ENCODE results near the gene NEURL1B.

NEURL1B gene

DNA sequence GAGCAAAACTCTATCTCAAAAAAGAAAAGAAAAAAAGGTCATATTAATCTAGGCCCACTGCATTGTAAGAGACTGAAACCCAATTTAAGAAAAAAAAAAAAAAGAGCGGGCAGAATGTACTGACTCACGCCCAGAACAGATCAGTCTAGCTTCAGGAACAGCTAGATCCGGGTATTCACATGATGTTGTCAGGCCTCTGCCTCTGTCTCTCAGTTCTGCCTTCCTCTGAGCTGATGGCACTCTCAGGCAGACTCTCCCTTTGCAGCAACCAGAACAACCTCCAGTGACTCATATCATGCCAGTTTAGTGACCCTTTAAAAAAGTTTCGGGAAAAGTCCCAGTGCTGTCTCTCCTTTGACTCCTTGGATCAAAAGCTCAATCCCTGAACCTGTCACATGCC is 53.0 kb downstream of the NEURL1B start:
- no peaks in the 10 kb centered on the region for H3K36me3 ChIP-seq (ENCODE audit: insufficient read depth, insufficient read length, low read length)
- TF ChIP-seq ZNF274 (IDR thresholded peaks at IDR 0.05; ENCODE audit: low read depth, low read length) = no peak
- TF ChIP-seq YY1 (IDR thresholded peaks at IDR 0.05; ENCODE audit: insufficient read depth, insufficient read length) = no peak
- no peak for TF ChIP-seq SUZ12 (IDR thresholded peaks at IDR 0.05; ENCODE audit: extremely low read depth, insufficient read depth, insufficient read length)
- H3K27me3 ChIP-seq (ENCODE audit: insufficient read depth, insufficient read length) = no peaks in the 10 kb centered on the region
- no peaks in the 10 kb centered on the region for H3K9me3 ChIP-seq (ENCODE audit: insufficient read depth, low read length)
- H3K9ac ChIP-seq (ENCODE audit: insufficient read length, low read depth) = no peak overlapping the region
- H3K4me1 ChIP-seq (ENCODE audit: insufficient read depth, insufficient read length) = peaks cover 13% of the 10 kb centered on the region
- no peak for DNase-seq (ENCODE audit: low read depth, low spot score)
- no peak overlapping the region for H3K4me3 ChIP-seq (ENCODE audit: insufficient read length, low read depth)

GRCh38 chr5:172694541-172694940 is 53.5 kb downstream of the NEURL1B start:
- Histone ChIP-seq H3K27me3 (ENCODE audit: insufficient read depth, insufficient read length) (no peaks in the 10 kb centered on the region), H3K4me3 (ENCODE audit: insufficient read length, low read depth) (no peak overlapping the region), H3K4me1 (ENCODE audit: insufficient read depth, insufficient read length) (peaks cover 13% of the 10 kb centered on the region), H3K36me3 (ENCODE audit: insufficient read depth, insufficient read length, low read length) (no peaks in the 10 kb centered on the region), H3K9ac (ENCODE audit: insufficient read length, low read depth) (no peak overlapping the region), H3K9me3 (ENCODE audit: insufficient read depth, low read length) (no peaks in the 10 kb centered on the region)
- DNase-seq (ENCODE audit: low read depth, low spot score) = no peak
- TF ChIP-seq SUZ12 (IDR thresholded peaks at IDR 0.05; ENCODE audit: extremely low read depth, insufficient read depth, insufficient read length) = no peak
- no peak for TF ChIP-seq ZNF274 (IDR thresholded peaks at IDR 0.05; ENCODE audit: low read depth, low read length)
- no peak for TF ChIP-seq YY1 (IDR thresholded peaks at IDR 0.05; ENCODE audit: insufficient read depth, insufficient read length)

DNA sequence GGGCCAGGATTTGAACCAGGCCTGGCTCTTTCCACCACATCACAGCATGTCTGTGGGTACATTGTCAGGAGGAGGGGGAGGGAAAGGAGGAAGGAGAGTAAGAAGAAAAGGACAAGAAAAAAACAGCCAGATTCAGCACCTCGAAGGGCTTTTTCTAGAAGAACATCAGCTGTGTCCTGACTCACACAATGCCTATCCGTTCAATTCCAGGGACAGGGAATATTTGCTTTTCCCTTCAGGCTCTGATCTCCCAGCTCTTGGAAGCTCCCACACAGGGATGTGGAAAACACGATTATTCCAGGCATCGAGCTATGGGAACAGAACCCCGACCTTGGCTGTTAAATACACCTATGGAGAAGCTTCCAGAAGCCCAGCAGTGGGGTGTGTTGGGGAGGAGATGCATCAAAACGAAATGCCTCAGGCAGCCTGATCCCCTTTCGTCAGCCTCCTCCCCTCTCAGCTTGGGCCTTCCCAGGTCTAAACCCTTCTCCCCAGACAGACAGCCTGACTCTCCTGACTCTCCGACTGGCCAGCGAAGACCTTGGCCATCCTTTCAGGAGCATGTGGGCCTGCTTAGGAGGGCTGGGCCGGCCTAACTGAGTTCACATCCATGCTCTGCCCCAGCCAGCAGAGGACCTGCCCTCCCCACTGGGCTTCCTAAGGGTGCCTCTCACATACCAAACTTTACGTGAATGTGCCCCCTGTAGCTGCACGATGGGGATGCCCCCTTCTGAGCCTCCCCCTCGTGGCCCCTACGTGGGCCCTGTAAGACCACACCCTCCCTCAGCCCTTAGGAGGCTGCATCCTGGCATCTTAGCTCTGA is 54.4 kb downstream of the NEURL1B start:
- no peaks in the 10 kb centered on the region for H3K36me3 ChIP-seq (ENCODE audit: insufficient read depth, insufficient read length, low read length)
- H3K9ac ChIP-seq (ENCODE audit: insufficient read length, low read depth) = peak overlapping the region; percentile 9

DNA sequence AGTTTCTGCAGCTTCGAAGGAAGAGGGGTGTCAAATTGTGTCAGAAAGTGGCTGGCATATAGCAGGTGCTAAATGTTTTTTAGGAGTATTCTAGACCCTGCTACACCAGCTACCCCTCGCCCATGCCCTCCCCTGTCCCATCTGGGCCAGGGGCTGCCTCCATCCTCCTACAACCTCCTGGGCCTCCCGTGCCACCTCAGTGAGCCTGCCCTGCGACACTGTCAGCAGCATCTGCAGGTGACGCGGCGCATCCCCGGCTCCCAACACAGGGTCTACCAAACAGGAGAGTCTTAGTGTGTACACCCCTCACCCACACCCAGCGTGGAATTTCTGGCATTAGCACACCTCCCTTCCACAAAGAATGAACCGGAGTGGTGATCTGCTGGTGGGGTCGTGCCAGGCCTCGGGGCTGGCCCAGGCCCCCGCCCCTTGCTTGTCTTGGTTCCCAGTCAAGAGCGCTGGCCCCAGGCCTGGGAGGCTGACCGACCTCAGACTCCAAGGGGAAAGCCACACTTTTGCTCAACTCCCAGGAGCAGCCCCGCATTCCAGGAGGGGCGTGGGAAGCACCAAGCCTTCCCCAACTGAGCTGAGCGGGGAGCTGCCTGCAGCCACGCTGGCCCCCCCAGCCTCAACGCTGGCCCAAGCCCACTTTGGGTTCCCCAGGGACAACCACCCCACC is 55.2 kb downstream of the NEURL1B start:
- no peak for DNase-seq (ENCODE audit: low read depth, low spot score)
- peaks cover 19% of the 10 kb centered on the region for H3K4me1 ChIP-seq (ENCODE audit: insufficient read depth, insufficient read length)
- H3K36me3 ChIP-seq (ENCODE audit: insufficient read depth, insufficient read length, low read length) = no peaks in the 10 kb centered on the region
- no peak for TF ChIP-seq YY1 (IDR thresholded peaks at IDR 0.05; ENCODE audit: insufficient read depth, insufficient read length)
- no peak for TF ChIP-seq SUZ12 (IDR thresholded peaks at IDR 0.05; ENCODE audit: extremely low read depth, insufficient read depth, insufficient read length)
- TF ChIP-seq ZNF274 (IDR thresholded peaks at IDR 0.05; ENCODE audit: low read depth, low read length) = no peak
- H3K9ac ChIP-seq (ENCODE audit: insufficient read length, low read depth) = no peak overlapping the region
- H3K4me3 ChIP-seq (ENCODE audit: insufficient read length, low read depth) = no peak overlapping the region
- no peaks in the 10 kb centered on the region for H3K9me3 ChIP-seq (ENCODE audit: insufficient read depth, low read length)
- no peaks in the 10 kb centered on the region for H3K27me3 ChIP-seq (ENCODE audit: insufficient read depth, insufficient read length)

More for the DNA sequence above, 54.4 kb downstream of the NEURL1B start:
- DNase-seq (ENCODE audit: low read depth, low spot score) = no peak
- no peaks in the 10 kb centered on the region for H3K27me3 ChIP-seq (ENCODE audit: insufficient read depth, insufficient read length)
- no peaks in the 10 kb centered on the region for H3K9me3 ChIP-seq (ENCODE audit: insufficient read depth, low read length)
- H3K4me1 ChIP-seq (ENCODE audit: insufficient read depth, insufficient read length) = peaks cover 13% of the 10 kb centered on the region
- no peak for TF ChIP-seq SUZ12 (IDR thresholded peaks at IDR 0.05; ENCODE audit: extremely low read depth, insufficient read depth, insufficient read length)
- TF ChIP-seq YY1 (IDR thresholded peaks at IDR 0.05; ENCODE audit: insufficient read depth, insufficient read length) = no peak
- no peak for TF ChIP-seq ZNF274 (IDR thresholded peaks at IDR 0.05; ENCODE audit: low read depth, low read length)
- H3K4me3 ChIP-seq (ENCODE audit: insufficient read length, low read depth) = no peak overlapping the region

GRCh38 chr5:172697123-172698121 is 56.4 kb downstream of the NEURL1B start:
- Histone ChIP-seq H3K9ac (ENCODE audit: insufficient read length, low read depth) (peak overlapping the region; percentile 68), H3K36me3 (ENCODE audit: insufficient read depth, insufficient read length, low read length) (no peaks in the 10 kb centered on the region), H3K27me3 (ENCODE audit: insufficient read depth, insufficient read length) (peaks cover 7% of the 10 kb centered on the region), H3K9me3 (ENCODE audit: insufficient read depth, low read length) (no peaks in the 10 kb centered on the region), H3K4me1 (ENCODE audit: insufficient read depth, insufficient read length) (peaks cover 21% of the 10 kb centered on the region), H3K4me3 (ENCODE audit: insufficient read length, low read depth) (no peak overlapping the region)
- peak; percentile 59 for DNase-seq (ENCODE audit: low read depth, low spot score)
- TF ChIP-seq YY1 (IDR thresholded peaks at IDR 0.05; ENCODE audit: insufficient read depth, insufficient read length) (no peak), SUZ12 (IDR thresholded peaks at IDR 0.05; ENCODE audit: extremely low read depth, insufficient read depth, insufficient read length) (no peak), ZNF274 (IDR thresholded peaks at IDR 0.05; ENCODE audit: low read depth, low read length) (no peak)

DNA sequence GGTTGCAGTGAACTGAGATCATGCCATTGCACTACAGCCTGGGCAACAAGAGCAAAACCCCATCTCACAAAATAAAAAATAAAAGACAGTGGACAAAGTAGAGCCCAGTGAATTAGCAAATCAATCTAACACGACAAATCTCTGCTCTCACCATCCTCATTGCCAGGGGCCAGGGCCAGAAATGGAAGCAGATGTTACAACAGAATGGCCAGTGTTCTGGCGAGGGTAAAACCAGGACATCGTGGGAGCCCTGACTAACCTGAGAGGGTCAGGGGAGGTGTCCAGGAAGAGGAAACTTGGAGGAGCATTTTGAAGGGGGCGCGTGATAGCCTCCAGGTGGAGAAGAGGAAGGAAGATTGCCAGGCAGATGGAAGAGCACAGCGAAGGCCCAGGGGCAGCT is 58.4 kb downstream of the NEURL1B start:
- no peak overlapping the region for H3K4me3 ChIP-seq (ENCODE audit: insufficient read length, low read depth)
- no peaks in the 10 kb centered on the region for H3K36me3 ChIP-seq (ENCODE audit: insufficient read depth, insufficient read length, low read length)
- H3K4me1 ChIP-seq (ENCODE audit: insufficient read depth, insufficient read length) = peaks cover 21% of the 10 kb centered on the region
- TF ChIP-seq ZNF274 (IDR thresholded peaks at IDR 0.05; ENCODE audit: low read depth, low read length) = no peak
- no peaks in the 10 kb centered on the region for H3K9me3 ChIP-seq (ENCODE audit: insufficient read depth, low read length)
- H3K9ac ChIP-seq (ENCODE audit: insufficient read length, low read depth) = no peak overlapping the region
- no peak for DNase-seq (ENCODE audit: low read depth, low spot score)
- peaks cover 7% of the 10 kb centered on the region for H3K27me3 ChIP-seq (ENCODE audit: insufficient read depth, insufficient read length)
